Measurements from ENCODE around the gene SCN8A. TPM values are rescaled to one million over a fixed set of nuclear protein-coding genes. Genes with fewer than 3 reads are reported as not detected.

SCN8A gene
- total and polyA plus RNA-seq, 8 donors = 0.26 to 3.3 (median 1.3) TPM

DNA sequence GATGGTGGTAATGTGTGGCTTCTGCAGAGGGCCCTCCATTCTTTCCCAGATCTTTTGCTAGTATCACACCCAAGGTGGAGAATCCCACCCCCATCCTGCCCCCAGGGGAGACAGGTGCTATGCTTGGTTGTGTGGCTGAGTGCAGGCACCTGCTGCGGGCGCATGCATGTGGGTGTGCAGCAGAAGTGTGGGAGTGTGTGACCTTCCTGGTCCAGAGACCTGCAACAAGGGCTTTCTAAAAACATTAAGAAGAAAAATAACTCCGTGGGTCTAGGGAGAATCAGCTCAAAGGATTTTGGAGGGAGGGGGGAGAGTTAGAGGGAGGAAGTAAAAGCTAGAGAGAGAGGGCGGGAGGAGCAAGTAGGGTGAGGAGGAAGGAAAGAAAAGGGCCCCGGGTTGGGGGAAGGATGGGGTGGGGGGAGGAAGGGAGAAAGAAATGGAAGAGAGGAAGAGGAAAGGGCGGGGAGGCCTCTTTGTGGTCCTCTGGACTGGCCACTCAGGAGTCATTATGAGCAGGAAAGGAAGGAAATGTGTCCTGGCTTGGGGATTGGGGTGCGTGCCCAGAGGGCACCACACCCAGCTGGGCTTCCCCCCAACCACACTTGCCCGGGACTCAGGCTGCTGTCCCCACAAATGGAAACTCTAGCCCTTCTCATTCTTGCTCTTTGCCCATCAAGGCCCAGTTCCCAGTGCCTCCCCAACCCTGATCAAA is 260.5 kb downstream of the SCN8A start:
- TF ChIP-seq, protein P1, sequence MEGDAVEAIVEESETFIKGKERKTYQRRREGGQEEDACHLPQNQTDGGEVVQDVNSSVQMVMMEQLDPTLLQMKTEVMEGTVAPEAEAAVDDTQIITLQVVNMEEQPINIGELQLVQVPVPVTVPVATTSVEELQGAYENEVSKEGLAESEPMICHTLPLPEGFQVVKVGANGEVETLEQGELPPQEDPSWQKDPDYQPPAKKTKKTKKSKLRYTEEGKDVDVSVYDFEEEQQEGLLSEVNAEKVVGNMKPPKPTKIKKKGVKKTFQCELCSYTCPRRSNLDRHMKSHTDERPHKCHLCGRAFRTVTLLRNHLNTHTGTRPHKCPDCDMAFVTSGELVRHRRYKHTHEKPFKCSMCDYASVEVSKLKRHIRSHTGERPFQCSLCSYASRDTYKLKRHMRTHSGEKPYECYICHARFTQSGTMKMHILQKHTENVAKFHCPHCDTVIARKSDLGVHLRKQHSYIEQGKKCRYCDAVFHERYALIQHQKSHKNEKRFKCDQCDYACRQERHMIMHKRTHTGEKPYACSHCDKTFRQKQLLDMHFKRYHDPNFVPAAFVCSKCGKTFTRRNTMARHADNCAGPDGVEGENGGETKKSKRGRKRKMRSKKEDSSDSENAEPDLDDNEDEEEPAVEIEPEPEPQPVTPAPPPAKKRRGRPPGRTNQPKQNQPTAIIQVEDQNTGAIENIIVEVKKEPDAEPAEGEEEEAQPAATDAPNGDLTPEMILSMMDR (IDR thresholded peaks at IDR 0.05) = no peak
- H3K4me1 ChIP-seq = peaks cover 7 to 46% of the 10 kb centered on the region in 2 donors
- peak overlapping the region in 1 of 2 donors; percentile 49 for H3K27ac ChIP-seq

DNA sequence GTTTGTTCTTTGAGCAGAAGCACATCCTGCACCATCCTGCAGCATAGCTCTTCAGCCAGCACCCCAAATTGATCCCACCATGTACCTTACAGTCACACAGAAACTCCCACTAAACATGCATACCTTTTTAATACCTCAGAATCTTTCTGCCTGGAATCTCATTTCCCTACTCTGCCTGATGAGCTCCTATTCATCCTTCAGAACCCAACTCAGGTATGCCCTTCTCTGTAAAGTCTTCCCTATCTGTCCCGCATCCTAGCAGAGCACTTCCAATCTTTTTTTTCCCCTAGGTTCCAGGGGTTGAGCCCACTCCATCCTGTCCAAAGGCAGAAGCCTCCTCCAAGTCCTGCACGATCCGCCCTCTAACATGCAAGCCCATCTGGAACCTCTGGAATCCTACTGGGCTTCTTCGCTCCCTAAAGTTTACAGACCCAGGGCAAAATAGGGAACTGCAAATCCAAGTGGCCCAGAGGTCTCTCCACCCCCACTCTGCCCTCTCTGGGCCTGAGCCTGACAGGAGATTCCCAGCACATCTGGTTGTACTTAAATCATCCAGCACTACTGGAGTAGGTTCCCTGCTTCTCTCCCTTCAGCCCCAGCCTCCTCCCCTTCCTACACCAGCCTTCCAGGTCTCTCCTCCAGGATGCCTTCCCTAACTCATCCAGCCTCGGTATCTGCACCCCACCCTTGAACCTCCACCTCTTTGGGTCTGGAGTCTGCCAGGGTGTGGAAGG is 261.5 kb downstream of the SCN8A start:
- Histone ChIP-seq H3K4me3 (no peak overlapping the region), H3K36me3 (no peaks in the 10 kb centered on the region), H3K27ac (no peak overlapping the region), H3K4me1 (peaks cover 7 to 36% of the 10 kb centered on the region in 2 donors), H3K9me3 (no peaks in the 10 kb centered on the region), H3K27me3 (peaks cover 10 to 50% of the 10 kb centered on the region in 2 donors)
- DNase-seq = no peak
- TF ChIP-seq, protein P1 (IDR thresholded peaks at IDR 0.05) = no peak
- no peak for ATAC-seq
- intact Hi-C loops (cut with DNase I) = no loop called here

More for the DNA sequence above, 260.5 kb downstream of the SCN8A start:
- Histone ChIP-seq H3K9me3 (no peaks in the 10 kb centered on the region), H3K36me3 (no peaks in the 10 kb centered on the region), H3K27me3 (peaks cover 20 to 55% of the 10 kb centered on the region in 2 donors), H3K4me3 (no peak overlapping the region)
- intact Hi-C loops (cut with DNase I) = no loop called here
- DNase-seq (no peak), ATAC-seq (no peak)

DNA sequence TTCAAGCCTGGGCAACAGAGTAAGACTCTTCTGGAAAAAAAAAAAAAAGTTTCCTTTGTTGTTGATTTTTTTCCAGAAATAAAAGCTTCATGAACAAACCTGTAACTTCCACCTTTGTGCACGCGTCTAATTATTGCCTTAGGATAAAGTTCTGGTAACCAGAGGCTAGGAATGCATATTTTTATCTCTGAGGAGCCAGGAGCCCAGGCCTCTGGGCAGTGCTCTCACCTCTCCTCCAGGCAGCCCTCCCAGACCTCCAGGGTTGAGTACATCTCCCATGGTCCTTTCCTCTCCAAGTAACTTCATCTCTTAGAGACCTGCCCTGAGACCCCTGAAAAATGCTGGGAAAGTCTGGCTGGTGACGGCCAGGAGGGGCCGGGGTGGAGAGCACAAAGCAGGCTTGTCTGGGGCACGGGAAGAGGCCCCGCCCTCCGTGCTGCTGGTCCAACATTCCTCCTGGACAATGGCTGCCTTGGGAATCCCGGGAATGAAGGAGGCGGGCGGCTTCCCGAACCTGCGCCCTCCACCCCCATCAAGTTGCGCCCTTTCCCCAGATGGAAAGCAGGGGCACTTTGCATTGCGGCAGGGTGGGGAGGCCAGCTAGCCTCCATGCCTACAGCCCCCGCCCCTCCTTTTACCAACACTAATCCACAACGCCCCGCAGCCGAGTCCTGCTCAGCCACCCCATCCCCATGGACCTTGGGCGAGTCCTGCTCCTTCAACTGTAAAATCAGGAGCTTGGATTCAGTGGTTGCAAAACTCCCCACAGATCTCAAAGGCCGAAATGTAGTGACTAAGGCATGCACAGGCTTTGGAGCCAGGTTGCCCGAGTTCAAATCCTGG is 264.8 kb downstream of the SCN8A start:
- Histone ChIP-seq H3K4me3 (no peak overlapping the region), H3K4me1 (peaks cover 7 to 19% of the 10 kb centered on the region in 2 donors), H3K27ac (no peak overlapping the region), H3K27me3 (peaks cover 0 to 24% of the 10 kb centered on the region in 2 donors), H3K9me3 (no peaks in the 10 kb centered on the region), H3K36me3 (no peaks in the 10 kb centered on the region)
- DNase-seq (peak in 1 of 4 donors; percentile 19), ATAC-seq (peak; percentile 69)
- TF ChIP-seq, protein P1 (IDR thresholded peaks at IDR 0.05) = no peak
- intact Hi-C loops (cut with DNase I) = no loop called here

DNA sequence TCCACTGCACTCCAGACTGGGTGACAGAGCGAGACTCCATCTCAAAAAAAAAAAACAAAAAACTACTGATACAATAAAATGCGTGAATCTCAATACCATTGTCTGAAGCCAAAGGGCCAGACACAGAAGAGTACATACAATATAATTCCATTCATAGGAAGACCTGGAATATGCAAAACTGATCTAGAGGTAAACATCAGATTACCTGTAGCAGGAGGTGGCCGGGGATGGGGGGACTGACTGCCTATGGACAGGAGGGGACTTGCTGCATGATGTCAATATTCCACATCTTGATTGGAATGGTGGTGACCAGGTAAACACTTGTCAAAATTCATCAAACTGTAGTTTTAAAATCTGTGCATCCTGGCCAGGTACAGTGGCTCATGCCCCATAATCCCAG is 270.0 kb downstream of the SCN8A start:
- Histone ChIP-seq H3K4me3 (no peak overlapping the region), H3K36me3 (no peaks in the 10 kb centered on the region), H3K9me3 (no peaks in the 10 kb centered on the region), H3K27me3 (peaks cover 4 to 68% of the 10 kb centered on the region in 2 donors), H3K27ac (no peak overlapping the region), H3K4me1 (peaks cover 13 to 21% of the 10 kb centered on the region in 2 donors)
- ATAC-seq = no peak
- TF ChIP-seq, protein P1 (IDR thresholded peaks at IDR 0.05) = no peak
- DNase-seq = peak in 1 of 4 donors; percentile 40
- intact Hi-C loops (cut with DNase I) = no loop called here

Other genes with a start within 250 kb of the SCN8A start
- not detected for gene CELA1, start 244.6 kb upstream of the SCN8A start, total RNA-seq
- gene CELA1, start 244.6 kb upstream of the SCN8A start, polyA plus RNA-seq (ENCODE audit: insufficient read length in 6 of 6) = not detected
- gene GALNT6, start 199.8 kb upstream of the SCN8A start, total RNA-seq = 10 to 100 TPM in 1 of 2 donors, 1 to 10 TPM in 1; 7.6 to 21.8 TPM
- gene GALNT6, start 199.8 kb upstream of the SCN8A start, polyA plus RNA-seq (ENCODE audit: insufficient read length in 6 of 6) = 1 to 10 TPM; 1.8 to 3.5 (median 2.4) TPM
- gene SLC4A8, start 166.4 kb upstream of the SCN8A start, total RNA-seq = 1 to 10 TPM; 1.7 to 3.9 TPM
- gene SLC4A8, start 166.4 kb upstream of the SCN8A start, polyA plus RNA-seq (ENCODE audit: insufficient read length in 6 of 6) = 1 to 10 TPM; 1.3 to 2.0 (median 1.7) TPM